Astrocyte (in vitro differentiated cells and primary cell): Measurements from ENCODE around the gene PPP6R3. TPM values are rescaled to one million over a fixed set of nuclear protein-coding genes. Genes with fewer than 3 reads are reported as not detected.

Experiments
- DNase-seq: peaks from one replicate; pipeline ENCODE4 v3.0.0-alpha.2; 2010; ENCODE audit warnings: low read depth
- FAIRE-seq: peaks from 2 replicates; lab custom pipeline; 2011; peaks lifted over from hg19 to GRCh38; lab: Jason Lieb, UNC
- H2AFZ ChIP-seq: 2 replicates; pipeline ENCODE4 v1.6.0; 2012; ENCODE audit warnings: low read depth, low read length, inconsistent platforms
- H3K27ac ChIP-seq: 2 replicates; pipeline ENCODE4 v1.5.1; 2011; ENCODE audit warnings: low read depth, low read length, inconsistent platforms
- H3K27me3 ChIP-seq: 2 replicates; pipeline ENCODE4 v1.6.0; 2011; ENCODE audit warnings: low read length, inconsistent platforms; ENCODE audit not compliant: insufficient read depth
- H3K36me3 ChIP-seq: 2 replicates; pipeline ENCODE4 v1.5.1; 2011; ENCODE audit warnings: low read length, inconsistent platforms; ENCODE audit not compliant: insufficient read depth
- H3K4me1 ChIP-seq: 2 replicates; pipeline ENCODE4 v1.5.1; 2011; ENCODE audit warnings: low read length, inconsistent platforms; ENCODE audit not compliant: insufficient read depth
- H3K4me2 ChIP-seq: 2 replicates; pipeline ENCODE4 v1.6.0; 2012; ENCODE audit warnings: low read length, inconsistent platforms
- H3K4me3 ChIP-seq: 2 replicates; pipeline ENCODE4 v1.5.1; 2011; ENCODE audit warnings: low read depth, mild to moderate bottlenecking, low read length, inconsistent platforms; ENCODE audit not compliant: insufficient read depth
- H3K79me2 ChIP-seq: 2 replicates; pipeline ENCODE4 v1.6.0; 2012; ENCODE audit warnings: mild to moderate bottlenecking, low read length, inconsistent platforms; ENCODE audit not compliant: insufficient read depth
- H3K9ac ChIP-seq: 2 replicates; pipeline ENCODE4 v1.6.0; 2012; ENCODE audit warnings: mild to moderate bottlenecking, low read length, inconsistent platforms
- H3K9me3 ChIP-seq: 2 replicates; pipeline ENCODE4 v1.5.1; 2012; ENCODE audit warnings: low read depth, mild to moderate bottlenecking, low read length, inconsistent platforms; ENCODE audit not compliant: insufficient read depth
- H4K20me1 ChIP-seq: 2 replicates; pipeline ENCODE4 v1.6.0; 2012; ENCODE audit warnings: low read length, inconsistent platforms; ENCODE audit not compliant: insufficient read depth
- H3K27ac Mint-ChIP-seq: one replicate; pipeline ENCODE4 v1.8.0; 2021; ENCODE audit warnings: mild to moderate bottlenecking, mixed read lengths; ENCODE audit not compliant: unreplicated experiment
- H3K27me3 Mint-ChIP-seq: one replicate; pipeline ENCODE4 v1.8.0; 2021; ENCODE audit warnings: low read depth, mixed read lengths; ENCODE audit not compliant: unreplicated experiment
- H3K36me3 Mint-ChIP-seq: one replicate; pipeline ENCODE4 v1.8.0; 2021; ENCODE audit warnings: low read depth, mixed read lengths; ENCODE audit not compliant: unreplicated experiment
- H3K4me1 Mint-ChIP-seq: one replicate; pipeline ENCODE4 v1.8.0; 2021; ENCODE audit warnings: low read depth, mixed read lengths; ENCODE audit not compliant: unreplicated experiment
- H3K4me3 Mint-ChIP-seq: one replicate; pipeline ENCODE4 v1.8.0; 2021; ENCODE audit warnings: mild to moderate bottlenecking, moderate library complexity, mixed read lengths; ENCODE audit not compliant: unreplicated experiment
- H3K9me3 Mint-ChIP-seq: one replicate; pipeline ENCODE4 v1.8.0; 2021; ENCODE audit warnings: mild to moderate bottlenecking, mixed read lengths; ENCODE audit not compliant: unreplicated experiment
- EZH2 ChIP-seq: IDR thresholded peaks from 2 replicates; pipeline ENCODE4 v1.6.1; 2012; ENCODE audit warnings: mild to moderate bottlenecking, low read length, inconsistent platforms; ENCODE audit not compliant: insufficient read depth
- total RNA-seq: library from RNA; stranded (reverse); gene quantifications from 2 replicates; pipeline ENCODE4 v1.2.1, GENCODE V29; 2021
- TF ChIP-seq, protein P1 (sequence below): IDR thresholded peaks from 2 replicates; pipeline ENCODE4 v1.5.1; 2011; ENCODE audit warnings: low read depth, mild to moderate bottlenecking, inconsistent platforms, low read length, moderate library complexity; ENCODE audit not compliant: insufficient read depth

PPP6R3 gene
- total RNA-seq, 1 donor from 2014 or later: 97.8 TPM

- no peak overlapping the region for H3K27ac ChIP-seq
- no peak overlapping the region for H2AFZ ChIP-seq
- peaks cover 39% of the 10 kb centered on the region for H3K36me3 Mint-ChIP-seq
- no peak overlapping the region for H3K4me3 ChIP-seq
- no peaks in the 10 kb centered on the region for H3K27me3 Mint-ChIP-seq
- H3K4me3 Mint-ChIP-seq: no peak overlapping the region
- H3K36me3 ChIP-seq: peaks cover 4% of the 10 kb centered on the region
- H3K27ac Mint-ChIP-seq: no peak overlapping the region
- peaks cover 9% of the 10 kb centered on the region for H3K9me3 ChIP-seq
- no peaks in the 10 kb centered on the region for H4K20me1 ChIP-seq
- peaks cover 10% of the 10 kb centered on the region for H3K9me3 Mint-ChIP-seq
- DNase-seq (no peak), FAIRE-seq (no peak)
- H3K4me1 Mint-ChIP-seq: no peaks in the 10 kb centered on the region
- H3K4me1 ChIP-seq: no peaks in the 10 kb centered on the region
- H3K79me2 ChIP-seq: no peaks in the 10 kb centered on the region
- TF ChIP-seq, protein P1, sequence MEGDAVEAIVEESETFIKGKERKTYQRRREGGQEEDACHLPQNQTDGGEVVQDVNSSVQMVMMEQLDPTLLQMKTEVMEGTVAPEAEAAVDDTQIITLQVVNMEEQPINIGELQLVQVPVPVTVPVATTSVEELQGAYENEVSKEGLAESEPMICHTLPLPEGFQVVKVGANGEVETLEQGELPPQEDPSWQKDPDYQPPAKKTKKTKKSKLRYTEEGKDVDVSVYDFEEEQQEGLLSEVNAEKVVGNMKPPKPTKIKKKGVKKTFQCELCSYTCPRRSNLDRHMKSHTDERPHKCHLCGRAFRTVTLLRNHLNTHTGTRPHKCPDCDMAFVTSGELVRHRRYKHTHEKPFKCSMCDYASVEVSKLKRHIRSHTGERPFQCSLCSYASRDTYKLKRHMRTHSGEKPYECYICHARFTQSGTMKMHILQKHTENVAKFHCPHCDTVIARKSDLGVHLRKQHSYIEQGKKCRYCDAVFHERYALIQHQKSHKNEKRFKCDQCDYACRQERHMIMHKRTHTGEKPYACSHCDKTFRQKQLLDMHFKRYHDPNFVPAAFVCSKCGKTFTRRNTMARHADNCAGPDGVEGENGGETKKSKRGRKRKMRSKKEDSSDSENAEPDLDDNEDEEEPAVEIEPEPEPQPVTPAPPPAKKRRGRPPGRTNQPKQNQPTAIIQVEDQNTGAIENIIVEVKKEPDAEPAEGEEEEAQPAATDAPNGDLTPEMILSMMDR: no peak
- no peak for TF ChIP-seq EZH2
- H3K4me2 ChIP-seq: no peak overlapping the region
- H3K9ac ChIP-seq: no peak overlapping the region
- no peaks in the 10 kb centered on the region for H3K27me3 ChIP-seq
Measured at GRCh38 chr11:68430384-68430783, 30.2 kb upstream of the PPP6R3 start.

DNA sequence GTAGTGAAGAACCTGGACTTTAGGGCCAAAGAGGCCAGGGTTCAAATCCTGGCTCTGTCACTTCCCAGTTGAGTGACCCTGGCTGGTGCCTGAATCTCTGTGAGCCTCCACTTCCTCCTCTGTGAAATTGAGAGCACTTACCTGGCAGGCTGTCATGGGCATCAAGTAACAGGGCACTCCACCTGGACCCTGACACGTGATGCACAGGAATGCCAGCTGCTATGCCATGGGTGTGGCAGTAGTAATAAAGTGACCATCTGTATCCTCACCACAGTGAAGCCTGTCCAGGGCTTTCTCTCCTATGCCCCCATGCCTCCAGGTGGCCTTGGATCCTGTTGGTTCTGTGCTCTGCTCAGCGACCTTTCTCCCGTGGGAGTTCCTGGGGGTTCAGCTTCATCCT is 29.8 kb upstream of the PPP6R3 start:
- peaks cover 39% of the 10 kb centered on the region for H3K36me3 Mint-ChIP-seq
- H3K4me3 Mint-ChIP-seq: no peak overlapping the region
- H3K4me1 Mint-ChIP-seq: no peaks in the 10 kb centered on the region

More for the DNA sequence above, 29.8 kb upstream of the PPP6R3 start:
- Histone ChIP-seq H3K27me3 (no peaks in the 10 kb centered on the region), H3K9me3 (peaks cover 9% of the 10 kb centered on the region), H3K9ac (no peak overlapping the region), H3K27ac (no peak overlapping the region), H2AFZ (no peak overlapping the region), H3K36me3 (peaks cover 4% of the 10 kb centered on the region), H3K4me1 (no peaks in the 10 kb centered on the region), H3K4me2 (no peak overlapping the region), H3K4me3 (no peak overlapping the region), H3K79me2 (no peaks in the 10 kb centered on the region), H4K20me1 (no peaks in the 10 kb centered on the region)
- no peak for TF ChIP-seq EZH2
- TF ChIP-seq, protein P1: no peak
- Mint-ChIP-seq H3K27me3 (no peaks in the 10 kb centered on the region), H3K9me3 (peaks cover 10% of the 10 kb centered on the region), H3K27ac (no peak overlapping the region)
- FAIRE-seq: no peak
- DNase-seq: no peak
